Panc1 (cell line): ENCODE results near the gene TIMM29. TPM values are rescaled to one million over a fixed set of nuclear protein-coding genes. Genes with fewer than 3 reads are reported as not detected.

Experiments used
- ATAC-seq: fragments of 200-7000 bp; cut with Tn5 transposase; 2 replicates; pipeline ENCODE4 v1.9.1; 2020; ENCODE audit warnings: mild to moderate bottlenecking, moderate library complexity
- BruUV-seq: library from RNA; stranded (reverse); fragments of 400-500 nt; replicated peaks from 2 replicates; lab custom pipeline; 2021; lab: Mats Ljungman, UMichigan
- CTCF ChIA-PET: fragments of 300-600 bp; sonication (Branson Sonifier 250); formaldehyde crosslinking; loops from one replicate; lab custom pipeline; 2022; ENCODE audit warnings: antibody characterized with exemption; lab: Charles Lee
- POLR2A ChIA-PET: fragments of 300-600 bp; sonication (Branson Sonifier 250); formaldehyde crosslinking; loops from one replicate; lab custom pipeline; 2022; ENCODE audit warnings: antibody characterized with exemption; lab: Charles Lee
- DNase-seq: peaks from one replicate; pipeline ENCODE4 v3.0.0-alpha.2; 2010; ENCODE audit warnings: low read depth, low spot score
- H3K27ac ChIP-seq: 2 replicates; pipeline ENCODE4 v1.5.1; 2011; ENCODE audit warnings: mild to moderate bottlenecking, low read length, inconsistent platforms
- H3K27me3 ChIP-seq: fragments of 200-500 bp; sonication (Bioruptor generic); 2 replicates; pipeline ENCODE4 v1.6.0; 2014; ENCODE audit warnings: low read length, inconsistent platforms; ENCODE audit not compliant: control insufficient read depth, insufficient read depth
- H3K36me3 ChIP-seq: fragments of 200-500 bp; sonication (Bioruptor generic); 2 replicates; pipeline ENCODE4 v1.5.1; 2014; ENCODE audit warnings: inconsistent platforms, mild to moderate bottlenecking, low read length, moderate library complexity; ENCODE audit not compliant: control insufficient read depth, insufficient read depth
- H3K4me1 ChIP-seq: 2 replicates; pipeline ENCODE4 v1.5.1; 2011; ENCODE audit warnings: inconsistent platforms, mild to moderate bottlenecking, low read length, moderate library complexity; ENCODE audit not compliant: control insufficient read depth, insufficient read depth
- H3K4me3 ChIP-seq, 2 experiments: 2 replicates each; pipeline ENCODE4 v1.5.1; 2011 to 2012; ENCODE audit warnings: low read depth in 2 of 2, low read length in 2 of 2, mild to moderate bottlenecking in 2 of 2, inconsistent platforms in 1 of 2, moderate library complexity in 1 of 2
- H3K9me3 ChIP-seq: fragments of 200-500 bp; sonication (Bioruptor generic); 2 replicates; pipeline ENCODE4 v1.5.1; 2014; ENCODE audit warnings: low read depth, mild to moderate bottlenecking, inconsistent platforms, low read length, moderate library complexity; ENCODE audit not compliant: control insufficient read depth, insufficient read depth
- POLR2AphosphoS5 ChIP-seq: IDR thresholded peaks from 2 replicates; pipeline ENCODE4 v1.6.1; 2012; ENCODE audit warnings: mild to moderate bottlenecking, low read depth, low read length, moderate library complexity
- REST ChIP-seq, 2 experiments: IDR thresholded peaks; 2 replicates each; pipeline ENCODE4 v1.6.1; 2011 to 2012; ENCODE audit warnings: low read depth in 2 of 2, control low read depth in 1 of 2, low read length in 1 of 2, mild to moderate bottlenecking in 1 of 2, moderate library complexity in 1 of 2; ENCODE audit not compliant: insufficient read depth in 1 of 2
- SIN3A ChIP-seq: IDR thresholded peaks from 2 replicates; pipeline ENCODE4 v1.6.1; 2012; ENCODE audit warnings: low read depth, mild to moderate bottlenecking, low read length, moderate library complexity, borderline replicate concordance; ENCODE audit not compliant: insufficient read depth
- TCF7L2 ChIP-seq: IDR thresholded peaks from 2 replicates; pipeline ENCODE4 v1.6.1; 2011; ENCODE audit warnings: mild to moderate bottlenecking, low read depth, low read length, inconsistent platforms
- in situ Hi-C: cut with HindIII; loops from 2 replicates; pipeline ENCODE4 v1.10.0; 2016; ENCODE audit warnings: low sequenced_read_pairs, low pct_unique_long_range_greater_than_20kb
- intact Hi-C: fragments of 100-400 bp; cut with micrococcal nuclease; formaldehyde crosslinking; loops from one replicate; pipeline ENCODE4 v1.10.0; 2022; ENCODE audit not compliant: unreplicated experiment
- total RNA-seq: library from RNA; stranded (reverse); gene quantifications from one replicate; pipeline ENCODE4 v1.2.1, GENCODE V29; 2021; ENCODE audit not compliant: unreplicated experiment
- TF ChIP-seq, protein P1 (sequence below): fragments of 450-650 bp; IDR thresholded peaks from 2 replicates; pipeline ENCODE4 v1.5.1; 2017; ENCODE audit warnings: mild to moderate bottlenecking

The TIMM29 gene
- total RNA-seq, 1 experiment from 2014 or later = 16.5 TPM

- in situ Hi-C loops = no loop called here
- H3K4me3 ChIP-seq = no peak overlapping the region
- DNase-seq (no peak), ATAC-seq (peak; percentile 75)
- H3K27ac ChIP-seq = no peak overlapping the region
- no peaks in the 10 kb centered on the region for H3K9me3 ChIP-seq
- no peaks in the 10 kb centered on the region for H3K27me3 ChIP-seq
- intact Hi-C loops = no loop called here
- no peaks in the 10 kb centered on the region; the same call in 1 of the 2 replicates for H3K4me1 ChIP-seq
- POLR2A ChIA-PET = no interaction called here
- CTCF ChIA-PET = no interaction called here
- no TSS peak for BruUV-seq
- TF ChIP-seq, protein P1, sequence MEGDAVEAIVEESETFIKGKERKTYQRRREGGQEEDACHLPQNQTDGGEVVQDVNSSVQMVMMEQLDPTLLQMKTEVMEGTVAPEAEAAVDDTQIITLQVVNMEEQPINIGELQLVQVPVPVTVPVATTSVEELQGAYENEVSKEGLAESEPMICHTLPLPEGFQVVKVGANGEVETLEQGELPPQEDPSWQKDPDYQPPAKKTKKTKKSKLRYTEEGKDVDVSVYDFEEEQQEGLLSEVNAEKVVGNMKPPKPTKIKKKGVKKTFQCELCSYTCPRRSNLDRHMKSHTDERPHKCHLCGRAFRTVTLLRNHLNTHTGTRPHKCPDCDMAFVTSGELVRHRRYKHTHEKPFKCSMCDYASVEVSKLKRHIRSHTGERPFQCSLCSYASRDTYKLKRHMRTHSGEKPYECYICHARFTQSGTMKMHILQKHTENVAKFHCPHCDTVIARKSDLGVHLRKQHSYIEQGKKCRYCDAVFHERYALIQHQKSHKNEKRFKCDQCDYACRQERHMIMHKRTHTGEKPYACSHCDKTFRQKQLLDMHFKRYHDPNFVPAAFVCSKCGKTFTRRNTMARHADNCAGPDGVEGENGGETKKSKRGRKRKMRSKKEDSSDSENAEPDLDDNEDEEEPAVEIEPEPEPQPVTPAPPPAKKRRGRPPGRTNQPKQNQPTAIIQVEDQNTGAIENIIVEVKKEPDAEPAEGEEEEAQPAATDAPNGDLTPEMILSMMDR = no peak
- TF ChIP-seq SIN3A = no peak
- no peak for TF ChIP-seq TCF7L2
- no peak for TF ChIP-seq REST (IDR thresholded peaks at IDR 0.05; ENCODE audit: insufficient read depth in 1 of 2, low read depth in 2 of 2, low read length in 1 of 2)
- TF ChIP-seq POLR2AphosphoS5 = no peak
- H3K36me3 ChIP-seq = no peaks in the 10 kb centered on the region; the same call in 1 of the 2 replicates
Measured at GRCh38 chr19:10915130-10916091, 13.2 kb upstream of the TIMM29 start.

DNA sequence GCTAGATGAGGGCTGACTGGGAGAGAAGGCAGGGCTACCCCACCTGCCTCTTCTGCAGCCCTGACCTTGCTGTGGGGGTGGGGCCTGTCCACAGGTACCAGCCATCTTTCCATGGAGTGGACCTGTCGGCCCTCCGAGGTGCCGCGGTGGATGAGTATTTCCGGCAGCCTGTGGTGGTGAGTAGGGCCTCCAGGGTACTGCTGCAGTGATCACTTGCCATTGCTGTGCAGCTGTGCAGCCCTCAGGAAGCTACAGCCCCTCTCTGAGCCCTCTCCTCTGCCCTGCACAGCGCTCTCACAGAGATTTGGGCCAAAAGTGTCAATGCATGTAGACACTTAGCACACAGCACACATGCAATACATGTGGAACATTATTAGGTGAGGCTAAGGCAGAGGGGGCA lies 12.0 kb upstream of the TIMM29 start:
- no peak overlapping the region for H3K4me3 ChIP-seq
- no peak for DNase-seq
- intact Hi-C loops (no loop called here), in situ Hi-C loops (no loop called here)
- no peaks in the 10 kb centered on the region for H3K27me3 ChIP-seq
- H3K9me3 ChIP-seq = no peaks in the 10 kb centered on the region
- no peak for ATAC-seq
- H3K4me1 ChIP-seq = no peaks in the 10 kb centered on the region; the same call in 1 of the 2 replicates
- CTCF ChIA-PET = no interaction called here
- H3K36me3 ChIP-seq = no peaks in the 10 kb centered on the region; the same call in 1 of the 2 replicates
- no peak overlapping the region for H3K27ac ChIP-seq
- TF ChIP-seq, protein P1 = no peak
- TF ChIP-seq SIN3A (no peak), TCF7L2 (no peak), POLR2AphosphoS5 (no peak), REST (IDR thresholded peaks at IDR 0.05; ENCODE audit: insufficient read depth in 1 of 2, low read depth in 2 of 2, low read length in 1 of 2) (no peak)
- BruUV-seq = no TSS peak
- POLR2A ChIA-PET = no interaction called here
